Upper lobe of right lung (tissue), 1 donor: ENCODE data around the gene PDE3A. TPM values are rescaled to one million over a fixed set of nuclear protein-coding genes. Genes with fewer than 3 reads are reported as not detected.

Experiments
- ATAC-seq: fragments of 200-7000 bp; cut with Tn5 transposase; one replicate; pipeline ENCODE4 v1.9.1; 2020; ENCODE audit warnings: mild to moderate bottlenecking, moderate library complexity
- DNase-seq: peaks from one replicate; pipeline ENCODE4 v3.0.0-alpha.2; 2020
- H3K27ac ChIP-seq: fragments of 200-600 bp; one replicate; pipeline ENCODE4 v1.8.0; 2022
- H3K27me3 ChIP-seq: fragments of 200-600 bp; one replicate; pipeline ENCODE4 v1.8.0; 2022; ENCODE audit warnings: mild to moderate bottlenecking
- H3K36me3 ChIP-seq: fragments of 200-600 bp; one replicate; pipeline ENCODE4 v1.8.0; 2022
- H3K4me1 ChIP-seq: fragments of 200-600 bp; one replicate; pipeline ENCODE4 v1.8.0; 2022
- H3K4me3 ChIP-seq: fragments of 200-600 bp; one replicate; pipeline ENCODE4 v1.8.0; 2022; ENCODE audit warnings: mild to moderate bottlenecking
- H3K9me3 ChIP-seq: fragments of 200-600 bp; one replicate; pipeline ENCODE4 v1.8.0; 2022
- intact Hi-C: fragments of 100-400 bp; cut with DNase I; formaldehyde crosslinking; loops from one replicate; pipeline ENCODE4 v1.11.0; 2022
- total RNA-seq: library from RNA; stranded (reverse); fragmentation: NEBNext Ultra II Directional; extraction: Animal tissue kit (Norgen Biotek cat#: 25700); gene quantifications from one replicate; pipeline ENCODE4 v1.2.1, GENCODE V29; 2021
- TF ChIP-seq, protein P1 (sequence below): fragments of 200-600 bp; IDR thresholded peaks from one replicate; pipeline ENCODE4 v1.8.0; 2022; ENCODE audit warnings: antibody characterized with exemption
- donor health status: DM: no; HTN: yes; CAD: no; lungs with severe emphysema.

Gene PDE3A
- total RNA-seq, 1 donor from 2014 or later, result 8.4 TPM

DNA sequence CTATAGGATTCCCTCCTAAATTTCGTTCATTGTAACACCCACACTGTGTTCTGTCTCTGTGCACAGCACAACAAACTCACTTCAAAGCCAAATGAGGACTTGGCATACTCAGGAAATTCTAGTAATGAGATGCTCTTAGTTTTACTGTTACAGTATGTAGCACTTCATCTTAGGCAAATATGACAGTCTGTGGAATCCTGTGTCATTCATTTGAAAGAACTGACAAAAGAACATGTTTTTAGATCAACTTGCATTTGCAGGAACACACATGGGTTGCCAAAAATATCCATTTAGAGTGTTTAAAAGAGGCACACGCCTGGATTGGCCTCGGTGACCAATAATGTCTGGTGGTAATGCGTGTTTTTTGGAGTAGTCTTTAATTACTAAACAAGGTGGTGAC lies 56.5 kb downstream of the PDE3A start:
- H3K4me1 ChIP-seq, result no peaks in the 10 kb centered on the region
- intact Hi-C loops, result no loop called here
- ATAC-seq, result no peak
- H3K9me3 ChIP-seq, result no peaks in the 10 kb centered on the region
- H3K27me3 ChIP-seq, result no peaks in the 10 kb centered on the region
- DNase-seq, result no peak
- TF ChIP-seq, protein P1, sequence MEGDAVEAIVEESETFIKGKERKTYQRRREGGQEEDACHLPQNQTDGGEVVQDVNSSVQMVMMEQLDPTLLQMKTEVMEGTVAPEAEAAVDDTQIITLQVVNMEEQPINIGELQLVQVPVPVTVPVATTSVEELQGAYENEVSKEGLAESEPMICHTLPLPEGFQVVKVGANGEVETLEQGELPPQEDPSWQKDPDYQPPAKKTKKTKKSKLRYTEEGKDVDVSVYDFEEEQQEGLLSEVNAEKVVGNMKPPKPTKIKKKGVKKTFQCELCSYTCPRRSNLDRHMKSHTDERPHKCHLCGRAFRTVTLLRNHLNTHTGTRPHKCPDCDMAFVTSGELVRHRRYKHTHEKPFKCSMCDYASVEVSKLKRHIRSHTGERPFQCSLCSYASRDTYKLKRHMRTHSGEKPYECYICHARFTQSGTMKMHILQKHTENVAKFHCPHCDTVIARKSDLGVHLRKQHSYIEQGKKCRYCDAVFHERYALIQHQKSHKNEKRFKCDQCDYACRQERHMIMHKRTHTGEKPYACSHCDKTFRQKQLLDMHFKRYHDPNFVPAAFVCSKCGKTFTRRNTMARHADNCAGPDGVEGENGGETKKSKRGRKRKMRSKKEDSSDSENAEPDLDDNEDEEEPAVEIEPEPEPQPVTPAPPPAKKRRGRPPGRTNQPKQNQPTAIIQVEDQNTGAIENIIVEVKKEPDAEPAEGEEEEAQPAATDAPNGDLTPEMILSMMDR, result no peak
- no peaks in the 10 kb centered on the region for H3K36me3 ChIP-seq
- H3K27ac ChIP-seq, result no peak overlapping the region
- no peak overlapping the region for H3K4me3 ChIP-seq

DNA sequence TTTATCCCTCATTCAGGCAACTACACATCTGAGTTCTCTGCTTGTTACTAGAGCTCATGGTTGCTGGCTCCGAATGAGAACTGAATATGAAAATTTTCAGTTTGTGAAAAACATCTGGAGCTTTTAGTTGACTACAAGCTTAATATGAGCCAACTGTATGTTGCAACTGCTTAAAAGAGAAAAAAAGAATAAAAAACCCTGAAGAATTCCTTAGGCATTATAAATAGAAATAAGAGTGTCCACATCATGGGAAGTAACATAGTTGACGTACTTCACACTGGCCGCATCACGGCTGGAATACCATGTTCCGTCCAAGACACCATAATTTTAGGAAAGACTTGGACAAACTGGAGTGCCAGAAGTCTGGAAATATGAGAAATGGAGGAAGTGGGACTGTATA lies 57.9 kb downstream of the PDE3A start:
- intact Hi-C loops, result no loop called here
- no peak for DNase-seq
- no peaks in the 10 kb centered on the region for H3K4me1 ChIP-seq
- no peak overlapping the region for H3K4me3 ChIP-seq
- peak; percentile 24 for ATAC-seq
- no peaks in the 10 kb centered on the region for H3K36me3 ChIP-seq
- no peak overlapping the region for H3K27ac ChIP-seq
- H3K9me3 ChIP-seq, result no peaks in the 10 kb centered on the region
- no peaks in the 10 kb centered on the region for H3K27me3 ChIP-seq
- TF ChIP-seq, protein P1, result no peak

DNA sequence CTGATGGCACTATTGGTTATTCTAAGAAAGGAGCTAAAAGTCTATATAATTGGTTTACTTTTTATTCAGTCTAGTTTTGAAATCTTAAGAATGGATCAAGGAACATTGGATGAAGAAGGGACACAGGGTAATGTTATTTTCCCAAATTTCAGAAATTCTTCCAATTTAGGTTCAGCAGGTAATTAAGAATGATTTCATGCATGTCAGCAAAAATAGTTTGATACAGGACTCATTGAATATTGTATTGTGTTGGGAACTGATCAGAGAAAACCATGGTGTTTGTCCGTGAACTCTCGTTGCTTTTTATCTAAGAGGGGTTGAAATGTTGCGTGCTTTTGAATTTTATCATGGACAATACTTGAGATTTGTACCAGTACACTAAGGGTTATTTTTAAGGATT lies 58.6 kb downstream of the PDE3A start:
- Histone ChIP-seq H3K27ac (no peak overlapping the region), H3K27me3 (no peaks in the 10 kb centered on the region), H3K4me1 (no peaks in the 10 kb centered on the region), H3K4me3 (no peak overlapping the region), H3K36me3 (no peaks in the 10 kb centered on the region), H3K9me3 (no peaks in the 10 kb centered on the region)
- no peak for DNase-seq
- intact Hi-C loops, result no loop called here
- ATAC-seq, result no peak
- TF ChIP-seq, protein P1, result no peak

DNA sequence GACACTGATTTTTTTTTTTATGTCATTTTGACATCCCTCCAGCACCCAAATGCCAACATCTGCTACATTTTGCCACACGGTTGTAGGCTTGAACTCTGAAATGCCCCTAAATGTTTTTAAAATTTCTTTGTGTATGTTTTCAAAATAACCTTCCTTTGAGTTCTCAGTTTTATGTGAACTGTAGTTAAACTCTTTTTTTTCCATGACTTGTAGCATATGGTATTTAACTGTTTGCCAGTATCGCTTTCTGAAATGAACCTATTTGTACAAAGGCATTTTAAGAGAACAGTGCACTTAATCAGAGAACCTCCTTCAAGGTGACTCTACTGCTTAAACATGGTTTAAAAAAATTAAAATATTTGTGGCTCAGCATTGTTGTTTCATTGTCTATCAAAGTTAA lies 61.5 kb downstream of the PDE3A start:
- no peaks in the 10 kb centered on the region for H3K4me1 ChIP-seq
- DNase-seq, result no peak
- ATAC-seq, result no peak
- H3K36me3 ChIP-seq, result no peaks in the 10 kb centered on the region
- H3K27ac ChIP-seq, result no peak overlapping the region
- no peak overlapping the region for H3K4me3 ChIP-seq
- intact Hi-C loops, result no loop called here
- TF ChIP-seq, protein P1, result no peak
- no peaks in the 10 kb centered on the region for H3K27me3 ChIP-seq
- no peaks in the 10 kb centered on the region for H3K9me3 ChIP-seq

DNA sequence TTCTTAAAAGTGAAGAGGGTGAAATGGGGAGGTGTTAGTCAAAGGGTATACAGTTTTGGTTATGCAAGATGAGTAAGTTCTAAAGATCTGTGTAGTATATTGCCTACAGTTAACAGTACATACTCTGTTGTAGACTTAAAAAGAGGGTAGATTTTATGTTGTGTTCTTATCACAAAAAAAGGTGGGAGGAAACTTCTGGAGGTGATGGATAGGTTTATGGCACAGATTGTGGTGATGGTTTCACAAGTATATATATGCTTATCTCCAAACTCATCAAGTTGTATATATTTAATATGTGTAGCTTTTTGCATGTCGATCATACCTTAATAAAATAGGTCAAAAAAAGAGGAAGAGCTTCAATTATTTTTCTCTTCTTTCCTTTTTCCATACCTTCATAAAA lies 64.0 kb downstream of the PDE3A start:
- H3K27me3 ChIP-seq, result no peaks in the 10 kb centered on the region
- H3K4me1 ChIP-seq, result no peaks in the 10 kb centered on the region
- no peak overlapping the region for H3K4me3 ChIP-seq
- ATAC-seq (no peak), DNase-seq (no peak)
- H3K27ac ChIP-seq, result no peak overlapping the region
- TF ChIP-seq, protein P1, result no peak
- H3K9me3 ChIP-seq, result no peaks in the 10 kb centered on the region
- H3K36me3 ChIP-seq, result no peaks in the 10 kb centered on the region
- intact Hi-C loops, result no loop called here

DNA sequence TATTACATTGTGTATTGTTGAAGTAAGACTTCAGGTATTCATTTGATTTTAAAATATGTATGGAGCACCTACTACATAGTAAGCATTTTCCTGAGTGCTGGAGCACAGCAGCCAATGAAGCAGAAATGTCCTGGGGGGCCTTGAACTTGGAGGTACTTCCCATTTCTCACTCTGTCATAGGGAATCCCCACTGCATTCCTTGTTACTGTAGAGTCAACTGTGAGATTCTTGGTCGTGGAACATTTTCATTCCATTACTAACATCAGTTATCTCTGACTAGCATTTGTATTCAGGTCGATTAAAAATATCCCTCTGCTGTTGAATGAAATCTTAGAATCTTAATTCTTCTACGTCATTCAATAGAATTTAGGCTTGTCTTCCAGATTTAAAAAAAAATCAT lies 66.7 kb downstream of the PDE3A start:
- Histone ChIP-seq H3K9me3 (no peaks in the 10 kb centered on the region), H3K27me3 (no peaks in the 10 kb centered on the region), H3K27ac (no peak overlapping the region), H3K36me3 (no peaks in the 10 kb centered on the region), H3K4me1 (no peaks in the 10 kb centered on the region), H3K4me3 (no peak overlapping the region)
- ATAC-seq, result no peak
- TF ChIP-seq, protein P1, result no peak
- DNase-seq, result no peak
- intact Hi-C loops, result no loop called here
